IMR-90 (cell line): ENCODE measurements around the gene RAB18. TPM values are rescaled to one million over a fixed set of nuclear protein-coding genes. Genes with fewer than 3 reads are reported as not detected.

Experiments used
- ATAC-seq: fragments of 200-7000 bp; cut with Tn5 transposase; 2 replicates; pipeline ENCODE4 v1.9.1; 2020; ENCODE audit warnings: low read depth, mild to moderate bottlenecking, moderate library complexity
- BruUV-seq: library from RNA; stranded (reverse); fragments of 400-500 nt; replicated peaks from 2 replicates; lab custom pipeline; 2021; lab: Mats Ljungman, UMichigan
- CTCF ChIA-PET: fragments of 300-600 bp; formaldehyde crosslinking; extraction: SDS; loops from one replicate; lab custom pipeline; 2021; ENCODE audit warnings: antibody characterized with exemption; lab: Yijun Ruan, JAX
- POLR2A ChIA-PET: fragments of 300-600 bp; sonication (Branson Sonifier 250); formaldehyde crosslinking; loops from one replicate; lab custom pipeline; 2022; ENCODE audit warnings: antibody characterized with exemption; ENCODE audit not compliant: unreplicated experiment; lab: Charles Lee
- DNase-seq: peaks from one replicate; pipeline ENCODE4 v3.0.0; 2013
- H2AFZ ChIP-seq: replicated peaks from 2 replicates; pipeline ENCODE3; 2013; ENCODE audit warnings: low read length, mild to moderate bottlenecking; ENCODE audit not compliant: poor library complexity
- H2AK5ac ChIP-seq: 2 replicates; pipeline ENCODE4 v1.6.1; 2013; ENCODE audit warnings: low read depth, low read length, inconsistent platforms
- H2AK9ac ChIP-seq: replicated peaks from 2 replicates; pipeline ENCODE3; 2013; ENCODE audit warnings: mild to moderate bottlenecking, low read depth, low read length, moderate library complexity; ENCODE audit not compliant: poor library complexity
- H2BK120ac ChIP-seq: 2 replicates; pipeline ENCODE4 v1.6.1; 2013; ENCODE audit warnings: low read depth, low read length, inconsistent platforms
- H2BK15ac ChIP-seq: 3 replicates; pipeline ENCODE4 v1.6.1; 2013; ENCODE audit warnings: low read depth, low read length, inconsistent platforms
- H2BK20ac ChIP-seq: 2 replicates; pipeline ENCODE4 v1.6.1; 2013; ENCODE audit warnings: low read depth, mild to moderate bottlenecking, inconsistent platforms, low read length, moderate library complexity
- H2BK5ac ChIP-seq: 2 replicates; pipeline ENCODE4 v1.6.1; 2013; ENCODE audit warnings: mild to moderate bottlenecking, low read depth, low read length, inconsistent platforms; ENCODE audit not compliant: poor library complexity, severe bottlenecking
- H3K14ac ChIP-seq: replicated peaks from 2 replicates; pipeline ENCODE4 v1.6.1; 2013; ENCODE audit warnings: low read depth, low read length, inconsistent platforms
- H3K18ac ChIP-seq: 2 replicates; pipeline ENCODE4 v1.6.1; 2013; ENCODE audit warnings: low read depth, low read length, control low read depth
- H3K23ac ChIP-seq: 2 replicates; pipeline ENCODE4 v1.6.1; 2013; ENCODE audit warnings: low read depth, low read length, inconsistent platforms
- H3K27ac ChIP-seq: 2 replicates; pipeline ENCODE4 v1.5.1; 2013; ENCODE audit warnings: mild to moderate bottlenecking, control low read depth, low read length; ENCODE audit not compliant: insufficient read depth
- H3K27me3 ChIP-seq: 2 replicates; pipeline ENCODE4 v1.6.1; 2013; ENCODE audit warnings: low read length; ENCODE audit not compliant: control insufficient read depth, insufficient read depth
- H3K36me3 ChIP-seq: 2 replicates; pipeline ENCODE4 v1.6.1; 2013; ENCODE audit warnings: low read length, mixed read lengths; ENCODE audit not compliant: control insufficient read depth, insufficient read depth
- H3K4ac ChIP-seq: 2 replicates; pipeline ENCODE4 v1.6.1; 2013; ENCODE audit warnings: low read depth, low read length, inconsistent platforms
- H3K4me1 ChIP-seq: 2 replicates; pipeline ENCODE4 v1.6.1; 2013; ENCODE audit warnings: low read length, mixed read lengths; ENCODE audit not compliant: control insufficient read depth, insufficient read depth
- H3K4me2 ChIP-seq: 2 replicates; pipeline ENCODE4 v1.6.1; 2013; ENCODE audit warnings: low read depth, mild to moderate bottlenecking, control low read depth, low read length, moderate library complexity
- H3K4me3 ChIP-seq: 2 replicates; pipeline ENCODE4 v1.5.1; 2013; ENCODE audit warnings: low read depth, mild to moderate bottlenecking, control low read depth, low read length, moderate library complexity; ENCODE audit not compliant: insufficient read depth
- H3K56ac ChIP-seq: 2 replicates; pipeline ENCODE4 v1.6.1; 2013; ENCODE audit warnings: low read length, inconsistent platforms; ENCODE audit not compliant: insufficient read depth; ENCODE audit errors: extremely low read depth
- H3K79me1 ChIP-seq, 2 experiments: 2 replicates each; pipeline ENCODE4 v1.6.1; 2013; ENCODE audit warnings: low read length in 2 of 2, inconsistent platforms in 1 of 2, low read depth in 1 of 2
- H3K9ac ChIP-seq: 2 replicates; pipeline ENCODE4 v1.6.1; 2013; ENCODE audit warnings: low read depth, low read length, control low read depth
- H3K9me1 ChIP-seq: 2 replicates; pipeline ENCODE4 v1.6.1; 2013; ENCODE audit warnings: low read length, inconsistent platforms; ENCODE audit not compliant: insufficient read depth
- H3K9me3 ChIP-seq: 2 replicates; pipeline ENCODE4 v1.6.1; 2013; ENCODE audit warnings: low read length; ENCODE audit not compliant: control insufficient read depth, insufficient read depth
- H4K20me1 ChIP-seq: 2 replicates; pipeline ENCODE4 v1.6.1; 2013; ENCODE audit warnings: low read length, inconsistent platforms; ENCODE audit not compliant: insufficient read depth
- H4K5ac ChIP-seq: 2 replicates; pipeline ENCODE4 v1.6.1; 2013; ENCODE audit warnings: mild to moderate bottlenecking, low read depth, low read length, control low read depth
- H4K8ac ChIP-seq, 2 experiments: 2 replicates each; pipeline ENCODE4 v1.6.1; 2013; ENCODE audit warnings: low read depth in 2 of 2, low read length in 2 of 2, control low read depth in 1 of 2, inconsistent platforms in 1 of 2
- H4K91ac ChIP-seq: 2 replicates; pipeline ENCODE4 v1.6.1; 2013; ENCODE audit warnings: low read depth, low read length, inconsistent platforms; ENCODE audit not compliant: insufficient read depth
- CHD1 ChIP-seq: IDR thresholded peaks from 2 replicates; pipeline ENCODE4 v1.6.1; 2012; ENCODE audit warnings: low read depth, low read length, improper control_type of control experiment
- CTCF ChIP-seq: conservative IDR thresholded peaks from 2 replicates; pipeline ENCODE4 v1.5.1; 2012; ENCODE audit warnings: mild to moderate bottlenecking, low read depth, low read length, improper control_type of control experiment
- ELK1 ChIP-seq: fragments of 150-350 bp; IDR thresholded peaks from 2 replicates; pipeline ENCODE4 v1.6.1; 2016; ENCODE audit warnings: low read depth, mild to moderate bottlenecking, low read length, moderate library complexity, borderline replicate concordance
- FOS ChIP-seq: fragments of 150-350 bp; IDR thresholded peaks from 2 replicates; pipeline ENCODE4 v1.6.1; 2016; ENCODE audit warnings: low read depth, low read length
- MAFK ChIP-seq: IDR thresholded peaks from 2 replicates; pipeline ENCODE4 v1.6.1; 2012; ENCODE audit warnings: low read depth, low read length, improper control_type of control experiment
- POLR2A ChIP-seq: IDR thresholded peaks from 2 replicates; pipeline ENCODE4 v1.6.1; 2012; ENCODE audit warnings: mild to moderate bottlenecking, low read depth, low read length
- SMC3 ChIP-seq: fragments of 150-350 bp; IDR thresholded peaks from 2 replicates; pipeline ENCODE4 v1.6.1; 2016; ENCODE audit warnings: low read depth, mild to moderate bottlenecking, antibody characterized with exemption, low read length, moderate library complexity
- USF2 ChIP-seq: fragments of 150-350 bp; IDR thresholded peaks from 2 replicates; pipeline ENCODE4 v1.6.1; 2017; ENCODE audit warnings: mild to moderate bottlenecking, antibody characterized with exemption, low read length, low read depth
- WGBS, 2 experiments: methylation state at CpG; one replicate each; pipeline versions ENCODE4 v1.1.5 to v1.1.7; 2013; ENCODE audit warnings: missing lambda C conversion rate in 2 of 2; ENCODE audit not compliant: insufficient read length in 1 of 2; ENCODE audit errors: extremely low coverage in 2 of 2; 5-methylcytosine and 5-hydroxymethylcytosine counted together
- dilution Hi-C: fragments of 300-500 bp; cut with HindIII; formaldehyde crosslinking; loops from one replicate; pipeline ENCODE4 v1.14.3; 2018; ENCODE audit warnings: low sequenced_read_pairs; ENCODE audit not compliant: unreplicated experiment
- in situ Hi-C: fragments of 300-500 bp; cut with MboI; formaldehyde crosslinking; loops from 3 replicates; pipeline ENCODE4 v1.14.3; 2019; ENCODE audit warnings: low sequenced_read_pairs, inconsistent platforms, mixed read lengths
- intact Hi-C: fragments of 100-400 bp; cut with micrococcal nuclease; formaldehyde crosslinking; loops from 2 replicates; pipeline ENCODE4 v1.10.0; 2022
- polyA plus RNA-seq, 3 experiments: library from polyadenylated mRNA; depleted of rRNA; stranded (reverse); fragments of >200 nt; gene quantifications; 2 replicates each; pipeline ENCODE4 v1.2.3, GENCODE V29; 2012; ENCODE audit warnings: low replicate concordance in 1 of 3
- total RNA-seq: library from RNA; depleted of rRNA; stranded (reverse); fragments of >200 nt; gene quantifications from 2 replicates; pipeline ENCODE4 v1.2.3, GENCODE V29; 2012

The RAB18 gene
- total and polyA plus RNA-seq, 2 of the 4 experiments (the other 2 are of a cell fraction): 17.6 to 38.8 TPM

- no peak for TF ChIP-seq CTCF
- no peak for TF ChIP-seq SMC3
- peak; percentile 87 for TF ChIP-seq POLR2A
These were observed at the start of gene RAB18 (continued) for GRCh38 chr10:27504007-27504807.

- no peak overlapping the region for H3K9ac ChIP-seq
- BruUV-seq: no TSS peak
- H3K9me3 ChIP-seq: no peaks in the 10 kb centered on the region
- no peak overlapping the region for H3K4me3 ChIP-seq
- ATAC-seq (no peak), DNase-seq (no peak)
- H3K56ac ChIP-seq: no peak overlapping the region
- no peak overlapping the region for H2BK15ac ChIP-seq
- no peak overlapping the region for H3K18ac ChIP-seq
- no peaks in the 10 kb centered on the region for H3K4me1 ChIP-seq
- H3K23ac ChIP-seq: no peak overlapping the region
- no peak overlapping the region for H2BK120ac ChIP-seq
- no peak overlapping the region for H2AK9ac ChIP-seq
- WGBS, 2 experiments: no CpG with 5 or more reads among the region's 3 CpGs
- H3K27ac ChIP-seq: no peak overlapping the region
- no peak overlapping the region for H2BK20ac ChIP-seq
- peaks cover 5% of the 10 kb centered on the region for H3K27me3 ChIP-seq
- TF ChIP-seq MAFK (peak; percentile 65), ELK1 (no peak), CHD1 (no peak), CTCF (no peak), FOS (no peak), USF2 (no peak)
- no peak overlapping the region for H4K91ac ChIP-seq
- no peak overlapping the region for H3K14ac ChIP-seq
- in situ Hi-C loops: no loop called here
- no peak overlapping the region for H2AK5ac ChIP-seq
- intact Hi-C loops: no loop called here
- ChIA-PET CTCF (no interaction called here), POLR2A (no interaction called here)
- no peak overlapping the region for H4K8ac ChIP-seq
- no peak overlapping the region for H2AFZ ChIP-seq
- H3K9me1 ChIP-seq: no peaks in the 10 kb centered on the region
- no peak overlapping the region for H3K4ac ChIP-seq
- no peak overlapping the region for H2BK5ac ChIP-seq
- no peaks in the 10 kb centered on the region for H3K36me3 ChIP-seq
- dilution Hi-C loops: no loop called here
- no peaks in the 10 kb centered on the region for H3K79me1 ChIP-seq
- H3K4me2 ChIP-seq: no peak overlapping the region
- no peaks in the 10 kb centered on the region for H4K20me1 ChIP-seq
- H4K5ac ChIP-seq: no peak overlapping the region
These were observed 49.3 kb upstream of the RAB18 start for GRCh38 chr10:27454837-27455236.
